Iris pigment epithelial cell (primary cell): ENCODE data around the gene HDAC1.
"Not testable (repeated sequence)": the region's sequence is repeated elsewhere in the genome, so short reads cannot be mapped to it uniquely, and the experiment has no call there.

ENCODE experiments used
- DNase-seq: peaks from one replicate; pipeline ENCODE4 v3.0.0-alpha.2; 2011; ENCODE audit warnings: low read depth

The HDAC1 gene

DNA sequence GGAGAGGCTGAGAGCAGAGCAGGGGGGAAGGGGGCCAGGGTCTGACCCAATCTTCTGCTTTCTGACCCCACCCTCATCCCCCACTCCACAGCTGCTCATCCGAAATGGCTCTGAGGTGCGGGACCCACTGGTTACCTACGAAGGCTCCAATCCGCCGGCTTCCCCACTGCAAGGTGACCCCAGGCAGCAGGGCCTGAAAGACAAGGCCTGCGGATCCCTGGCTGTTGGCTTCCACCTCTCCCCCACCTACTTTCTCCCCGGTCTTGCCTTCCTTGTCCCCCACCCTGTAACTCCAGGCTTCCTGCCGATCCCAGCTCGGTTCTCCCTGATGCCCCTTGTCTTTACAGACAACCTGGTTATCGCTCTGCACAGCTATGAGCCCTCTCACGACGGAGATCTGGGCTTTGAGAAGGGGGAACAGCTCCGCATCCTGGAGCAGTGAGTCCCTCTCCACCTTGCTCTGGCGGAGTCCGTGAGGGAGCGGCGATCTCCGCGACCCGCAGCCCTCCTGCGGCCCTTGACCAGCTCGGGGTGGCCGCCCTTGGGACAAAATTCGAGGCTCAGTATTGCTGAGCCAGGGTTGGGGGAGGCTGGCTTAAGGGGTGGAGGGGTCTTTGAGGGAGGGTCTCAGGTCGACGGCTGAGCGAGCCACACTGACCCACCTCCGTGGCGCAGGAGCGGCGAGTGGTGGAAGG lies 17.1 kb upstream of the HDAC1 start:
- DNase-seq: no peak

DNA sequence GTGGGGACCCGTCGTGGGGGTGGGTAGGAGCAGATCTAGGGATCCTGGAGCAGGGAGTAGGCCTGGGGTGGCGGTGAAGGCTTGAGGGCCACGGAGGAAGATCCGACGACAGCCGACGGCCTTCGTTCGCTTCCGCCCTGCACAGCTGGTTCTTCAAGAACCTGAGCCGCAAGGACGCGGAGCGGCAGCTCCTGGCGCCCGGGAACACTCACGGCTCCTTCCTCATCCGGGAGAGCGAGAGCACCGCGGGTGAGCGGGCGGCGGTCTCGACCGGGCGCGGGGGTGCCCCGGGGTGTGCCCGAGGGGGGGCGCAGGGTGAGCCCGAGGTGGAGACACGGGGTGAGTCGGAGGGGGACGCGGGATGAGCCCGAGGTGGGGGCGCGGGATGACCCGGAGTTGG lies 16.5 kb upstream of the HDAC1 start:
- peak; percentile 23 for DNase-seq

DNA sequence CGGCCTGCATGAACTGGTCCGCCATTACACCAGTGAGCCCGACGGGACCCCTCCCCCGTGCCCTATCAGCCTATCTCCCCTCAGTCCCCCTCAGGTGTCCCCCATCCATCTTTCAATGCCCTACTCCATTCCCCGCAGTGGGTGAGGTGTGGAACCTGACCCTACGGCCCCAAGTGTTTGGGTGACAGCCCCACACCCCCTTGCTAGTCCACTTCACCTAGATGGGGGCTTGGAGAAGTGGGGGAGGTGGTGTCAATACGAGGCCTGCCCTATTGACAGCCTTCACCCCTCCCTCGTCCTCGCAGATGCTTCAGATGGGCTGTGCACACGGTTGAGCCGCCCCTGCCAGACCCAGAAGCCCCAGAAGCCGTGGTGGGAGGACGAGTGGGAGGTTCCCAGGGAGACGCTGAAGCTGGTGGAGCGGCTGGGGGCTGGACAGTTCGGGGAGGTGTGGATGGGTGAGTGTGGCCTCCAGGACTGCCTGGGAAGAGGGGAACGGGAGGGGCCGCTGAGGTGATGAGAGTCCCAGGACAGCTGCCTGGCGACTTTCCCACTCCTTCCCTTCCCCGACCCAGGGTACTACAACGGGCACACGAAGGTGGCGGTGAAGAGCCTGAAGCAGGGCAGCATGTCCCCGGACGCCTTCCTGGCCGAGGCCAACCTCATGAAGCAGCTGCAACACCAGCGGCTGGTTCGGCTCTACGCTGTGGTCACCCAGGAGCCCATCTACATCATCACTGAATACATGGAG lies 15.7 kb upstream of the HDAC1 start:
- DNase-seq: no peak

DNA sequence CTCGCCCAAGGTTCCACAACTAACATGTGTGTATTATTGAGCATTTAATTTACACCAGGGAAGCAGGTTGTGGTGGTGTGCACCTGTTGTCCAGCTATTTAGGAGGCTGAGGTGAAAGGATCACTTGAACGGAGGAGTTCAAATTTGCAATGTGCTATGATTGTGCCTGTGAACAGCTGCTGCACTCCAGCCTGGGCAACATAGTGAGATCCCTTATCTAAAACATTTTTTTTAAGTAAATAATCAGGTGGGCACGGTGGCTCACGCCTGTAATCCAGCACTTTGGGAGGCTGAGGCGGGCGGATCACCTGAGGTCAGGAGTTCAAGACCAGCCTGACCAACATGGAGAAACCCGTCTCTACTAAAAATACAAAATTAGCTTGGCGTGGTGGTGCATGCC lies 7.1 kb upstream of the HDAC1 start:
- DNase-seq: not testable (repeated sequence)

DNA sequence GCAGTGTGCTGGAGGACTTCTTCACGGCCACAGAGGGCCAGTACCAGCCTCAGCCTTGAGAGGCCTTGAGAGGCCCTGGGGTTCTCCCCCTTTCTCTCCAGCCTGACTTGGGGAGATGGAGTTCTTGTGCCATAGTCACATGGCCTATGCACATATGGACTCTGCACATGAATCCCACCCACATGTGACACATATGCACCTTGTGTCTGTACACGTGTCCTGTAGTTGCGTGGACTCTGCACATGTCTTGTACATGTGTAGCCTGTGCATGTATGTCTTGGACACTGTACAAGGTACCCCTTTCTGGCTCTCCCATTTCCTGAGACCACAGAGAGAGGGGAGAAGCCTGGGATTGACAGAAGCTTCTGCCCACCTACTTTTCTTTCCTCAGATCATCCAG lies 6.2 kb upstream of the HDAC1 start:
- DNase-seq: no peak

DNA sequence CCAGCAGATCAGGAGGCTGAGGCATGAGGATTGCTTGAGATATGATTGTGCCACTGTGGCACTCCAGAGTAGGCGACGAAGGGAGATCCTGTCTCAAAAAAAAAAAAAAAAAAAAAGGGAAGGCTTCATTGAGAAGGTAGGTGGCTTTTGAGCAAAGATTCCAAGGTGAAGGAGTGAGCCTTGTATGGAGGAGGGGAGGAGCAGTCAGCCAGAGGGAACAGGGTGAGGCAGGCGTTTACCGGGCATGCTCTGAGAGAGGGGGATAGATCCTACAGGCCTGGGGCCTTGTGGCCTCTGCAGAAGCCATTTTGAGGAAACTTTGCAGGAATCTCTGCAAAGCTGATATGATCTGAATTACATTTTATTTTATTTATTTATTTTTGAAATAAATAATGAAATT lies 5.1 kb upstream of the HDAC1 start:
- DNase-seq: no peak

DNA sequence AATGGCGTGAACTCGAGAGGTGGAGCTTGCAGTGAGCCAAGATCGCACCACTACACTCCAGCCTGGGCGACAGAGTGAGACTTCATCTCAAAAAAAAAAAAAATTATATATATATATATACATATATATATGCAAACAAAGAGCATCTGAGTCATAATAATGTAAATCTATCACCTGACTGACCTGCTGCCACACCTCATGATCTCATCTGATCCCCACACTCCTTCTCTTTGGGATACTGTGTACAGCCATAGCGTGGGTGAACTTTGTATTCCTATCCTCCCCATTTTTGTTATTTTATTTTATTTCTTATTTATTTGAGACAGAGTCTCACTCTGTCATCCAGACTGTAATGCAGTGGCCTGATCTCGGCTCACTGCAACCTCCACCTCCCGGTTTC lies 2.6 kb upstream of the HDAC1 start:
- DNase-seq: no peak

DNA sequence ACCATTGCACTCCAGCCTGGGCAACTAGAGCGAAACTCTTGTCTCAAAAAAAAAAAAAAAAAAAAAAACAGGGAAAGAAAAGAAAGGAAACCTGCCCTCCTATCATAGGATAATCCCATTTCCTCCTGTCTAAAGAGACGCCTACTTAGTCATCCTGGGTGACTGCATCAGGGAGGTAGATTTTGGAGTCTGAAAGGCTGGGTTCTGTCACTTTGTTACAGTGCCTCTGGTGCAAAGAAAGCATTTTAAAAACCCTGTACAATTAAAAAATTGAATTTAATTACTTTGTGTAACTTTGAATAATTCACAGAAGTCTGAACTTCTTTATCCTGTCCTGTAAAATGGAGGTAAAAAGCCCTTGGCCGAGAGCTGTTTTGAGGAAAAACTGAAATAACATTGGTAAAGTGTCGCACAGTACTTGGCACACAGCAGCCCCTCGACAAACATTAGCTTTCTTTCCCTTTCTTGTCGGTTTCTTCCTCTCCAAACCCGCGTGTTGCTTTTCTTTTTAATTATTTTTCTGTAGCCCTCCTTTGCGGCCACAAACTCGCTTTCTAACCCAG lies 657 bp upstream of the HDAC1 start:
- peak; percentile 39 for DNase-seq

DNA sequence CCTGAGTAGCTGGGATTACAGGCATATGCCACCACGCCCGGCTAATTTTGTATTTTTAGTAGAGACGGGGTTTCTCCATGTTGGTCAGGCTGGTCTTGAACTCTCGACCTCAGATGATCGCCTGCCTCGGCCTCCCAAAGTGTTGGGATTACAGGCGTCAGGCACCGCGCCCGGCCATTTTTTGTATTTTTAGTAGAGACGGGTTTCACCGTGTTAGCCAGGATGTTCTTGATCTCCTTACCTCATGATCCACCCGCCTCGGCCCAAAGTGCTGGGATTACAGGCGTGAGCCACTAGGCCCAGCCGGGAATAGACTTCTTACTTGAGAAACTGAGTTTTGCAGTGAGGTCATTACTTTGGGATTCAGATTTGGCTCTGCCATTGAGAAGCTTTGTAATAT lies 6.3 kb downstream of the HDAC1 start:
- not testable (repeated sequence) for DNase-seq

DNA sequence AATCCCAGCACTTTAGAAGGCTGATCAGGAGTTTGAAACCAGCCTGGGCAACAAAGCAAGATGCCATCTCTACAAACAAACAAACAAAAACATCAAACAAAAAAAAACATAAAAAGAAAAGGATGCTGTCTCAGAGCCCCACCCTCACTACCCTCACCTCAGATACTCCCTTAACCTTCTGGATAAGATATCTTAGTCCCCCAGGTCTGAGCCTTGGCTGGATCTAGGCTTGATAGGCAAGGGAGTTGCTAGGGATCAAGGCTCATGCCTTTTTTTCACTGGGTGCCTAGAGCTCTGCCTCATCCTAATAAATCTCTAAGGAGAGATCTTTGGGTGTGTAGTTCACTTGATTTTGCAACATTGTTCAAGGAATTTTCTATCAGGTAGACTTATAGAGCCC lies 7.4 kb downstream of the HDAC1 start:
- DNase-seq: no peak

DNA sequence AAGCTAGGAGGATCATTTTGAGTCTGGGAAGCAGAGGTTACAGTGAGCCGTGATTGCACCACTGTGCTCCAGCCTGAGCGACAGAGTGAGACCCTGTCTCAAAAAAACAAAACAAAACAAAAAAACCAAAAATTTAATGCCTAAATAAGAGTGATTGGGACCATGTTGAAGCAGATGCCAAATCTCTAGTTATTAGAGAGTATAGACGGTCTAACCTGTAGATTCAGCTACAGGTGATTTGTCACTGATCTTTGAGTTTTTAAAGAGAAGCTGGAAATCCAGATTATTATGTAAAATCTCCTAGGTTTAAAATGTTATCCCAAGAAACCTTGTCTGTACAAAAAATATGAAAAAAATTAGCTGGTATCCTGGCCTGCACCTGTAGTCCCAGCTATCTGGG lies 11.5 kb downstream of the HDAC1 start:
- no peak for DNase-seq

DNA sequence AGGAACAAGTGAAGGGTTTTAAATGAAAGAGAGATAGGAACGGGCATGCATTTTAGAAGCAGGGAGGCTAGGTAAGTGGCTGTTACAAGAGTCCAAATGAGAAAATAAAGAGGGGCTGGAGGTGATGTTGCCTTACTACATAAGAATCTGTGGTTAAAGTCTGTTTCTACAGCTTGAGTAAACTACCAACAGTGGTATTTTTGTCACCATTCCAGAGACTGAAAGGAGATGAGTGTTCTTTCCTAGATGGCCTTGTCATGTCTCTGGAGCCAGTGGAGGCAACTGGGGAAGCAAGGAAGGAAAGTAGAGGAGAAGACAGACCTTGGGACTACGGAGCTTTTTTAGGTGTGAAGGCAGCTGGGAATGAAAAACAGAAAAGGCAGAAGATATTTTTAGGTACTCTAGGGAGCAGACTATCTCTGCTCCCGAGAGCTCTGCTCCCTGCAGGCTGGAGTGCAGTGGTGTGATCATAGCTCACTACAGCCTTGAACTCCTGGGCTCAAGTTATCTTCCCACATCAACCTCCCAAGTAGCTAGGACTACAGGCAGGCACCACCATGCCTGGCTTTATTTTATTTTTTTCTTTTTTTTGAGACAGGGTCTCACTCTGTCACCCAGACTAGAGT lies 12.2 kb downstream of the HDAC1 start:
- peak; percentile 68 for DNase-seq

DNA sequence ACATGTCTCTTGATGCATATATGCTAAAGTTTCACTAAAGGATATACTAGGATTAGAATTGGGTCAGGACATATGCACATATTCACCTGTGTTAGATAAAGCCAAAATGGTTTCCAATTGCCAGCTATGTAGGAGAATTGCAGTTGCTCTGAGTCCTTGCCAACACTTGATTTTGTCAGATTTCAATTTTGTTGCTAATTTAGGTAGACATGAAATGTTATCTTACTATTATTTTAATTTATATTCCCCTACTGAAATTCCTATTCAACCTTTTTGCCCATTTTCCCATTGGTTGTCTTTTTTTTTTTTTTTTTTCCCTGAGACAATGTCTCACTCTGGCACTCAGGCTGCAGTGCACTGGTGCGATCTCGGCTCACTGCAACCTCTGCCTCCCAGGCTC lies 13.4 kb downstream of the HDAC1 start:
- no peak for DNase-seq

DNA sequence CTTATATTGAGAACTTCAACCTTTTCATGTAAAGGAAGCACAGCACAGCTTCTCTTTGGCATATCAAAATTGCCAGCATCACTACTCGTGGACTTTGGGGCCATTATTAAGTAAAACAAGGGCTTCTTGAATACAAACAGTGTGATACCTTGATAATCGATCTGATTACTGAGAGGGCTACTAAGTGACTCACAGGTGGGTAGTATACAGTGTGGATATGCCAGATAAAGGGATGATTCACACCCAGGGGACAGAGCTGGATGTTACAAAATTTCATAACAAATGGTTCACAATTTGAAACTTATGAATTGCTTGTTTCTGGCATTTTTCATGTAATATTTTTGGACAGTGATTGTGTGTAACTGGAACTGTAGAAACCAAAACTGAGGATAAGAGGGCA lies 15.4 kb downstream of the HDAC1 start:
- DNase-seq: peak; percentile 54

DNA sequence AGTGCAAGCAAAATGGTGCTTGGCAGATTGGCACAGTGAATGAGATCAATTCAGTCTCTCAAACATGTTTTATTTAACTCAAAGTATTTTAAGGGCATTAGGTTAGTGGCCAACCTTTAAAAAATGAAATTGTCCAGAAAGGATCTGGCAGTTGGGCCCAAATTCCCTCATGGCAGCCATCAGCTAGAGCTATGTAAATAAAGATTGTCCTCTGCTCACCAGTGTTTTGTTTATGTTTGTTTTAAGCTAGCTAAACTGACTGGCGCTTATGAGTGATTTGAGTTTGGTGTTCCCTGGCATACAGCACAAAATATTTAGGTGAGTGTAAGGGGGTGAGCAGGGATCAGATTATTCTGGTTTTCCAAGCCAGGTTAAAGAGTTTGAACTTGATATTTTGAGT lies 18.1 kb downstream of the HDAC1 start:
- no peak for DNase-seq

DNA sequence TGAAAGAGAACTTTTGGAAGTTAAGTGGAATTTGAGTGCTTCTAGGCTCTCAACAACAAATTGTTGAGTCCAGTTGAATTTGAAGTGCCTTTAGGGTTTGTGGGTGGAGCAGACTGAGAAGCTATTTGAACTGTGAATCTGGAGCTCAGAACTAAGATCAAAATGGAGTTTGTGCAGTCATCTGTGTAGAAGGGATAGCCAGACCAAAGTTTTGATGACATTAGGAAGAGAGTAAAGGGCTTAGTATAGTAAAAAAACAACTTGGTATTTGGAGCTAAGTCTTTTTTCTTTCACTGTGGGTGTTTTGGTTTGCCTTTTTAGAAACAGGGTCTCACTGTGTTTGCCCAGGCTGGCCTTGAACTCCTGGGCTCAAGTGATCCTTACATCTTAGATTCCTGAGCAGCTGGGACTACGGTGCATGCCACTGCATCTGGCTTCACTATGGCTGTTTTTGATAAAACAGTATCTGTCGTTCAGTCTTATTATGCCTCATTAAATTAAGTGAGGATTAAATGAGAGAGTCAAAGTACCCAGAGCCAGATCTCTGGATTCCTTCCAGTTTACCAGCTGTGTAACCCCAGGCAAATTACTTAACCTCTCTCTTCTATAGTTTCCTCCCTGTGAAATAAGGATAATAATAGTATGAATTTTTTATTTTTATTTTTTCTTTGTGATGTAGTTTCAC lies 20.0 kb downstream of the HDAC1 start:
- no peak for DNase-seq

DNA sequence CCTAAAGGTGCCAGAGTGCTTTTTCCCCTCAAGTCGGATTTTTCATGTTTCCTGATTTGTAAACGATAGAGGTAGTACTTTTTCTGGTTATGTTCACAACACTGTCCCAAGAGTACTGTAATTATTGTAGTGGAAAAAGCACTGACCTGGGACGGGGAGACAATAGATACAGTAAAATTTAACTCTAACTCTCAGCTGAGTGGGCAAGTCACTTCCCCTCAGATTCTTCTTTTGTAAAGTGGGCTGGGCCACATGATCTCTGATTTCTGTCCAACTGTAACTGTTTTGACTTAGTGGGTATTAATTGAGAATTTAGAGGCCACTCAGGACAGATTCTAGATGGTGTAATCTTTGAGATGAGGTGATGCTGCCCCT lies 25.0 kb downstream of the HDAC1 start:
- DNase-seq: no peak

DNA sequence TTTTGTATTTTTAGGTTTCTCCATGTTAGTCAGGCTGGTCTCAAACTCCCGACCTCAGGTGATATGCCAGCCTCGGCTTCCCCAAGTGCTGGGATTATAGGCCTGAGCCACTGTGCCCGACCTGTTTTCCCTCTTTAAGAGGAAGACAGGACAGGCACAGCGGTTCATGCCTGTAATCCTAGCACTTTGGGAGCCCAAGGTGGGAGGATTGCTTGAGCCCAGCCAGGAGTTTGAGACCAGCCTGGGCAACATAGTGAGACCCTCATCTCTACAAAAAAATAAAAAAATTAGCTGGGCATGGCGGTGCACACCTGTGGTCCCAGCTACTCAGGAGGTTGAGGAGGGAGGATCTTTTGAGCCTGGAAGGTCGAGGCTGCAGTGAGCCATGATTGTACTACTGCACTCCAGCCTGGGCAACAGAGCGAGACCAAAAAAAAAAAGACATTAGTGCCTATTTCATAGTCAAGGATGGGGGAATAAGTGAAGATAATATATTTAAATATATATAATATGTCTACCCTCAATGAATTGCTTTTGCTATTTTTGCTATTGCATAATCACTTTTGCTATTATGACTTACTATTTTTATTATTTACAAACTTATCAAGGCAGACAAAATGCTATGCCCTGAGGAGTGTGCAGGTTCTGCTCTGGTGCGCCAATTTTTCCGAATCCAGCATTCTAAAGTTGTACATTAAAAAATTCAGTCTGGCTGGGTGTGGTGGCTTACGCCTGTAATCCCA lies 26.4 kb downstream of the HDAC1 start:
- DNase-seq: no peak

DNA sequence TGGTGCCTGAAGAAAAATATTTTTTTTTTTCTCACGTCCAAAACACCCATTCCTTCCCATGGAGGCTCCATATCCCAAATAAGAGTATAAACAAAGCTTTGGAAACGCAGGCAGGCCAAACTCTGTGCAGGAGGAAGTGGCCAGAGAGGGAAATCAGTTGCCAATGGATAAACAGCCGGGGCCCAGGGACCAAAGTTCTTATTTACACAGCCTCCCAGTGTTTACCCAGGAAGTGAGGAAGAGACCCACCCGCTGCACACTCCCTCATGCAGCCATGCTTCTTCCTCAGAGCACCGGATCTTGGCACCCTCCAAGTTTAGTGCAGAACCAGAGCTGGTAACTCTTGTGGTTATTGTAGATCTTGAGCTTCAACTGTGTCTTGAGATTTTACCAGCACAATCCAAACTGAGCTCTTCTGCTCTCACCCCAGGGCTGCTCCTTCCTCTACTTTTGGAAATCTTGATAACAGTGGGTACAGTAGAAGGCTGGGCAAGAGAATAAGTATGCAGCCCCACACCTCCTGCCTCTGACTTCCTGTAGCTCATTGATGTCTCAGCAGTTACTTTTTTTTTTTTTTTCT lies 29.9 kb downstream of the HDAC1 start:
- no peak for DNase-seq

DNA sequence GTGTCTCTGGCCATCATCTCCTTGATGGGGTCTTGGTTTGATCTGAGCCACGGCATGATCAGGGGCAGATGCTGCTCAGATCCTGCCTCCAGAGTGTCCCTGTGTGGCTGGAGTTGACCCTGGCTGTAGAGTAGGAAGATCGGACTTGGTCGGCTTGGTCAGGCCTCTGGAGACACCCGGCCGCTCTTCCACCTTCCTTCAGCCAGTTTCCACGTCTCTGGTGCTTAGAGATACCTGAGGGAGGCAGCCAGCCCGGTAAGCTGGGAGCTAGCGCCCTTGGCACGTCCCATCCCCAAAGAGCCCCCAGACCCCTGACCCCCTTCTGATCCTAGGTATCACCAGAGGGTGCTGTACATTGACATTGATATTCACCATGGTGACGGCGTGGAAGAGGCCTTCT lies 35.3 kb downstream of the HDAC1 start:
- no peak for DNase-seq

DNA sequence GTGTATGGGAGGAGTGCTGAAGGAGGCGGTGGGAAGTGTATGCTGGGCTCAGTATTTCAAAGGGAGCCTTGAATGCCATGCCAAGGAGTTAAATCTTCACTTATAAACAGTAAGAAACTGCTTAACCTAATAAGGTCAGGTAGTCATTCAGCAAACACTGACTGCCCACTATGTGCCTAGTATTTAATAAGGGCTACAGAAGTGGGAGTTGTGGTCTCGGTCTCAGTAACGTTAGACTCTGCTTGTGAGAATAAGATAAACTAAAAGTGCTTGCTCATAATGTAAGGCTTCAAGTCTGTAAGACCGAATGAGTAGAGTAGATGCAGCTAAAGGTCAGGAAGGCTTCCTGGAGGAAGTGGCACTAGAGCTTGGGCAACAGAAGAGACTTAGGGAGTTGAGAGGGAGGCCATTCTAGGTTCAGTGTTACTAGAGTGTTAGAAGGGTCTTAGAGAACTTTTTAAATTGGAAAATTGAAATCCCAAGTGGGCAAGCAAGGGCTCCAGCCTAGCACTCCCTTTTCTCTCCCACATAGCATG lies 38.1 kb downstream of the HDAC1 start:
- DNase-seq: no peak
